ENCODE results near the gene PTPRG.
"Not testable (repeated sequence)": the region's sequence is repeated elsewhere in the genome, so short reads cannot be mapped to it uniquely, and the experiment has no call there.

The PTPRG gene

DNA sequence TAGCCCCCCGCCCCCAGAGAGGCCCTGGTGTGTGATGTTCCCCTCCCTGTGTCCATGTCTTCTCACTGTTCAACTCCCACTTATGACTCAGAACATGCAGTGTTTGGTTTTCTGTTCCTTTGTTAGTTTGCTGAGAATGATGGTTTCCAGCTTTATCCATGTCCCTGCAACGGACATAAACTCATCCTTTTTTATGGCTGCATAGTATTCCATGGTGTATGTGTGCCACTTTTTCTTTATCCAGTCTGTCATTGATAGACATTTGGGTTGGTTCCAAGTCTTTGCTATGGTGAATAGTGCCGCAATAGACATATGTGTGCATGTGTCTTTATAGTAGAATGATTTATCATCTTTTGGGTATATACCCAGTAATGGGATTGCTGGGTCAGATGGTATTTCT is 149.5 kb downstream of the PTPRG start:
- H3K4me1 Mint-ChIP-seq (ENCODE audit: low read depth in 2 of 2); H3K4me3 Mint-ChIP-seq; H3K36me3 Mint-ChIP-seq (ENCODE audit: insufficient read depth); H3K27me3 Mint-ChIP-seq; H3K27ac Mint-ChIP-seq; ATAC-seq (replicated peaks); DNase-seq; H3K9me3 Mint-ChIP-seq: not testable (repeated sequence)

- no peak overlapping the region for H3K27ac Mint-ChIP-seq
- H3K36me3 Mint-ChIP-seq (ENCODE audit: insufficient read depth): no peaks in the 10 kb centered on the region
- ATAC-seq (replicated peaks) (no peak), DNase-seq (no peak)
- no peak overlapping the region for H3K4me3 Mint-ChIP-seq
- peaks cover 0 to 2% of the 10 kb centered on the region in 2 donors for H3K4me1 Mint-ChIP-seq (ENCODE audit: low read depth in 2 of 2)
- no peaks in the 10 kb centered on the region for H3K27me3 Mint-ChIP-seq
- H3K9me3 Mint-ChIP-seq: peaks cover 0 to 2% of the 10 kb centered on the region in 2 donors
Observed at GRCh38 chr3:61714225-61714624, 152.9 kb downstream of the PTPRG start.

DNA sequence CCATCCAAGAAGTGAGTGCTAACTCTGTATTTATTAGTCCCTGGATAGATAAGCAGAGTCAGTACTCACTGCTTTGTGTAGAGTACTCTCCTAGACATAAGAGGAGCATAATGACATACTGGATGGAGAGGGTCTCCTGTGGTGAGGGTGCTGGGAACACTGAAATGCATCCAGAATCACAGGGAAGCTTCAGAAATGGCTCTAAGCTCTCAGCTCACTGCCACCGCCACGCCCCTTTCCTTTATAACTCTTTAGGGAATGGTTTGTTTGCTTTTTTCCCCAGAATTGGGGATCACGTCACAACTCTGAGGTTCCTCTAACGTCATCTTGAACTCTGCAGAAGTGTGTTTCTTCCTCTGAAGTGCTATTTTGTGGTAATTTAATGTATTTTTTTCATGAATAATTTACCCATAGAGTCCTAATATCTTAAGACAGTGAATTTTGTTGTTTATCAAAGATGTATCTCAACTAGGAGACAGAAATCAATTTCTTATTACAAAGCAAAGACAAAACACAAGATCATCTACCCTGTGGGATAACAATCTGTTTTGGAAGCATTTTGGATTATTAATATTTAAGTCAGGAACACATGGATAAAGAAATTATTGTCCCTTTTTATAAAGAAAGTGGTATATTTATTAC is 154.6 kb downstream of the PTPRG start:
- Mint-ChIP-seq H3K9me3 (no peaks in the 10 kb centered on the region), H3K4me1 (ENCODE audit: low read depth in 2 of 2) (peaks cover 0 to under 1% of the 10 kb centered on the region in 2 donors), H3K36me3 (ENCODE audit: insufficient read depth) (no peaks in the 10 kb centered on the region), H3K27me3 (no peaks in the 10 kb centered on the region), H3K4me3 (no peak overlapping the region), H3K27ac (no peak overlapping the region)
- no peak for ATAC-seq (replicated peaks)
- DNase-seq: no peak

DNA sequence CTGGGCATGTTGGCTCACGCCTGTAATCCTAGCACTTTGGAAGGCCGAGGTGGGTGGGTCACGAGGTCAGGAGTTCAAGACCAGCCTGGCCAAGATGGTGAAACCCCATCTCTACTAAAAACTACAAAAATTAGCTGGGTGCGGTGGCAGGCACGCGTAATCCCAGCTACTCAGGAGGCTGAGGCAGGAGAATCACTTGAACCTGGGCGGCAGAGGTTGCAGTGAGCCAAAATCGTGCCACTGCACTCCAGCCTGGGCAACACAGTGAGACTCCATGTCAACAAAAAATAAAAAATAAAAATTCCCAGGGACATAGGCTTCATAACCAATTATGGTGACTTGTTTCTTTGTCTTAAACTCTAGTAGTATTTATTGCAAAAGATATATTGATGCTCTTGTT is 155.3 kb downstream of the PTPRG start:
- H3K36me3 Mint-ChIP-seq (ENCODE audit: insufficient read depth); H3K9me3 Mint-ChIP-seq; ATAC-seq (replicated peaks); H3K4me3 Mint-ChIP-seq; H3K27me3 Mint-ChIP-seq; H3K4me1 Mint-ChIP-seq (ENCODE audit: low read depth in 2 of 2); DNase-seq; H3K27ac Mint-ChIP-seq: not testable (repeated sequence)

DNA sequence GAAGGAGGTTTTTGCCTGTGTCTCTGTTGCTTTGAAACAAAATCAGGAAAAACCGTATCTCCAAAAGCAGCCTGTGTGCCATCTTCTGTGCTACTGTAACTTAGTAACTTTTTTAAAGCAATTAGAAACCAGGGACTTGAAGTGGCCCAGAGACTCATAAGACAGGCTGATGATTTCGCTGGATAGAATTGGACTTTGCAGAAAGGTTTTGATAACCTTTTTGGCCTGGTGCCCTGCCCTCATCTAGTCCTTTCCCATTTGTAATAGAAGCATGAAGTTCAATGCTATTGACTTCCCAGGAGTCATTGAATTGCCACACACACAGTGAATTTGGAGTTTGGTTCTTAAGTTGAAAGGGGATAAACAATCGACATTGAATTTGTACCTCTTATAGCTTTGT is 157.2 kb downstream of the PTPRG start:
- H3K27me3 Mint-ChIP-seq: no peaks in the 10 kb centered on the region
- H3K9me3 Mint-ChIP-seq: peaks cover 0 to 2% of the 10 kb centered on the region in 2 donors
- no peaks in the 10 kb centered on the region for H3K4me1 Mint-ChIP-seq (ENCODE audit: low read depth in 2 of 2)

GRCh38 chr3:61719278-61719977 is 158.1 kb downstream of the PTPRG start:
- DNase-seq (no peak), ATAC-seq (replicated peaks) (no peak)
- no peaks in the 10 kb centered on the region for H3K4me1 Mint-ChIP-seq (ENCODE audit: low read depth in 2 of 2)
- no peaks in the 10 kb centered on the region for H3K27me3 Mint-ChIP-seq
- H3K9me3 Mint-ChIP-seq: peaks cover 0 to 2% of the 10 kb centered on the region in 2 donors
- no peak overlapping the region for H3K27ac Mint-ChIP-seq
- H3K36me3 Mint-ChIP-seq (ENCODE audit: insufficient read depth): no peaks in the 10 kb centered on the region
- no peak overlapping the region for H3K4me3 Mint-ChIP-seq

More for the DNA sequence above, 157.2 kb downstream of the PTPRG start:
- ATAC-seq (replicated peaks) (no peak), DNase-seq (no peak)
- Mint-ChIP-seq H3K4me3 (no peak overlapping the region), H3K36me3 (ENCODE audit: insufficient read depth) (no peaks in the 10 kb centered on the region), H3K27ac (no peak overlapping the region)

GRCh38 chr3:61723038-61723437 is 161.7 kb downstream of the PTPRG start:
- no peaks in the 10 kb centered on the region for H3K4me1 Mint-ChIP-seq (ENCODE audit: low read depth in 2 of 2)
- H3K4me3 Mint-ChIP-seq: no peak overlapping the region
- ATAC-seq (replicated peaks) (no peak), DNase-seq (no peak)
- H3K36me3 Mint-ChIP-seq (ENCODE audit: insufficient read depth): no peaks in the 10 kb centered on the region
- no peak overlapping the region for H3K27ac Mint-ChIP-seq
- peaks cover 2 to 8% of the 10 kb centered on the region in 2 donors for H3K9me3 Mint-ChIP-seq
- no peaks in the 10 kb centered on the region for H3K27me3 Mint-ChIP-seq

GRCh38 chr3:61724183-61724582 is 162.8 kb downstream of the PTPRG start:
- H3K4me3 Mint-ChIP-seq: no peak overlapping the region
- DNase-seq: no peak
- H3K9me3 Mint-ChIP-seq: peaks cover 2 to 8% of the 10 kb centered on the region in 2 donors
- no peak overlapping the region for H3K27ac Mint-ChIP-seq
- no peaks in the 10 kb centered on the region for H3K36me3 Mint-ChIP-seq (ENCODE audit: insufficient read depth)
- ATAC-seq (replicated peaks): no peak
- no peaks in the 10 kb centered on the region for H3K4me1 Mint-ChIP-seq (ENCODE audit: low read depth in 2 of 2)
- H3K27me3 Mint-ChIP-seq: no peaks in the 10 kb centered on the region

- Mint-ChIP-seq H3K27me3 (no peaks in the 10 kb centered on the region), H3K4me3 (no peak overlapping the region), H3K27ac (no peak overlapping the region), H3K9me3 (peaks cover 4 to 8% of the 10 kb centered on the region in 2 donors), H3K36me3 (ENCODE audit: insufficient read depth) (no peaks in the 10 kb centered on the region), H3K4me1 (ENCODE audit: low read depth in 2 of 2) (no peaks in the 10 kb centered on the region)
- ATAC-seq (replicated peaks): no peak
- no peak for DNase-seq
Observed at GRCh38 chr3:61724801-61725200, 163.4 kb downstream of the PTPRG start.

DNA sequence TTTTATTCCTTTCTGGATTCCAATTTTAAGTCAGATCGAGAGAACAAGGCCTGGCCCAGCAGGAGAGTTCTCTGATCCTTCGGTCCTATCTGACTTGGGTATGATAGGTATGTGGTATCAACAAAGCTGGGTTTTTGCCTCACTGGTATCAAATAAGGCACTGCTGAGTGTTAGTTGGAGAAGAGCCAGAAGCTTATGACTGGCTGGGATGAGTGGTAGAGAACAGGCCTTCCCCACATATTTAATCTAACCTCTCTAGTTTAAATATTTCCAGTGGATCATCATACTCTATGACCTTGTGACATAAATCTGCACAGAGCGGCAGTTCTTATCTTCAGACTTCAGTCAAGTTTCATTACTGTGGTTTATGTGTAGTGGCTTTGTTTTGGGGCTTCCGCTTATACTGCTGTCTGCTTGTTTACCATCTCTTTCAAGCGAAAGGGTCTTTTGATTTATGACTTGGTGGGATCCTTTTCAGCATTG is 164.5 kb downstream of the PTPRG start:
- DNase-seq (no peak), ATAC-seq (replicated peaks) (no peak)
- no peak overlapping the region for H3K4me3 Mint-ChIP-seq
- no peak overlapping the region for H3K27ac Mint-ChIP-seq
- peaks cover 6 to 8% of the 10 kb centered on the region in 2 donors for H3K9me3 Mint-ChIP-seq
- H3K27me3 Mint-ChIP-seq: no peaks in the 10 kb centered on the region
- no peaks in the 10 kb centered on the region for H3K4me1 Mint-ChIP-seq (ENCODE audit: low read depth in 2 of 2)
- H3K36me3 Mint-ChIP-seq (ENCODE audit: insufficient read depth): no peaks in the 10 kb centered on the region

DNA sequence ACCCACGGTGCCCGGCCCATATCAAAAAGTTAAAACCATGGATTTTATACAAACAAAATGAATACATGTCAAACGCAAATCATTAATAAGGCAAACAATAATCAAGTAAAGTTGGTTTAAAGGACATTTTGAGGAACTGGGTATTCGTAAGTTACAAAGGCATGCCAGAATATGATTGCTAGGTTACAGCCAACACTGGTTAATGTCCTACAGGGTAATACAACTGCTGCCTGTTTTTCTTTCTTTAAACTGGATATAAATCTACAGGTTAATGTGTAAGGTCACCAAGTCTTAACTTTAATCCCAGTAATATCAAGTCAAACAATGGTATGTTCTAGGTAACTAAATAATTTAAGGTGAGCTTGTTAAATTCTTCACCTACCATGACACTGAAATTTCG is 166.1 kb downstream of the PTPRG start:
- ATAC-seq (replicated peaks) (no peak), DNase-seq (no peak)
- no peaks in the 10 kb centered on the region for H3K27me3 Mint-ChIP-seq
- no peaks in the 10 kb centered on the region for H3K36me3 Mint-ChIP-seq (ENCODE audit: insufficient read depth)
- H3K4me1 Mint-ChIP-seq (ENCODE audit: low read depth in 2 of 2): no peaks in the 10 kb centered on the region
- H3K9me3 Mint-ChIP-seq: peaks cover 5 to 8% of the 10 kb centered on the region in 2 donors
- no peak overlapping the region for H3K27ac Mint-ChIP-seq
- H3K4me3 Mint-ChIP-seq: no peak overlapping the region

DNA sequence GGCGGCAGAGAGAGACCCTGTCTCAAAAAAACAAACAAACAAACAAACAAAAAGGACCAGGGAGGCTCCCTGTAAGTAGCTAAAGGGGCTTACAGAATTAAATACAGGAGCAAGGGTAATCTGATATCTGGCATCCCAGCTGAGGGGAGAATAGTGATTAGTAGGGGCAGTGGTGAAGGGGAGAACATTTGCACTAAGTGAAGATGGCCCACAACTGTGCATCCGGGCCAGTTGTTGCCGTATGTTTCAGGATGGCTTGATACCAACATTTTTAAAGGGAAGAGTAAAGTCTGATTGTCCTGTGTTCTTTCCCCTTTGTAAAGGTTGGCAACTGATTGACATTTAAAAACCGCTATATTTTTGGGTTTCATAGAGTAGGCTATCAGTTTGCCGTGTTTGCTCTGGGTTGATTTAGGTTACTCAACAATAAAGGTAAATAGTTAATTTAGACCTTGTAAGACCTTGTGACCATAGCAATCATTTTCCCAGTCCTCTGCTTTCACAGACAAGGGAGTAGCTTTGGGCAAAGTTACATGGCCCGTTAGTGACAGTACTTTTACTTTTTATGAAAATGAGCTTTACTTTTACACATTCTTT is 167.8 kb downstream of the PTPRG start:
- Mint-ChIP-seq H3K4me3 (no peak overlapping the region), H3K27ac (no peak overlapping the region), H3K27me3 (no peaks in the 10 kb centered on the region), H3K9me3 (peaks cover 5 to 8% of the 10 kb centered on the region in 2 donors), H3K36me3 (ENCODE audit: insufficient read depth) (no peaks in the 10 kb centered on the region), H3K4me1 (ENCODE audit: low read depth in 2 of 2) (no peaks in the 10 kb centered on the region)
- ATAC-seq (replicated peaks) (no peak), DNase-seq (no peak)

- no peak for DNase-seq
- H3K4me1 Mint-ChIP-seq (ENCODE audit: low read depth in 2 of 2): no peaks in the 10 kb centered on the region
- H3K27me3 Mint-ChIP-seq: no peaks in the 10 kb centered on the region
- no peaks in the 10 kb centered on the region for H3K36me3 Mint-ChIP-seq (ENCODE audit: insufficient read depth)
- H3K27ac Mint-ChIP-seq: no peak overlapping the region
- ATAC-seq (replicated peaks): no peak
- H3K4me3 Mint-ChIP-seq: no peak overlapping the region
- peaks cover 5 to 8% of the 10 kb centered on the region in 2 donors for H3K9me3 Mint-ChIP-seq
Observed at GRCh38 chr3:61730056-61730455, 168.7 kb downstream of the PTPRG start.

Data from effector memory CD8-positive, alpha-beta T cell (primary cell).